Activated CD4-positive, alpha-beta memory T cell treated with anti-CD3 and anti-CD28 coated beads, Interleukin-2, amount 10 ng/mL, durations not matched to agents 7 days and 5 days (primary cell): ENCODE data around the gene NHERF2. TPM values are rescaled to one million over a fixed set of nuclear protein-coding genes. Genes with fewer than 3 reads are reported as not detected.

Source experiments
- CTCF ChIA-PET: fragments of 350-600 bp; sonication (Branson Sonifier 250); formaldehyde crosslinking; loops from one replicate; lab custom pipeline; 2021; ENCODE audit warnings: antibody characterized with exemption, inconsistent platforms; lab: Charles Lee
- POLR2A ChIA-PET: fragments of 350-600 bp; sonication (Branson Sonifier 250); formaldehyde crosslinking; loops from one replicate; lab custom pipeline; 2021; ENCODE audit warnings: antibody characterized with exemption; lab: Charles Lee
- DNase-seq: peaks from one replicate; pipeline ENCODE4 v3.0.0-alpha.2; 2020
- H3K27ac Mint-ChIP-seq: one replicate; pipeline ENCODE4 v1.8.0; 2021; ENCODE audit warnings: mild to moderate bottlenecking, mixed read lengths
- H3K27me3 Mint-ChIP-seq: one replicate; pipeline ENCODE4 v1.8.0; 2021; ENCODE audit warnings: mixed read lengths
- H3K36me3 Mint-ChIP-seq: one replicate; pipeline ENCODE4 v1.8.0; 2021; ENCODE audit warnings: low read depth, mixed read lengths
- H3K4me1 Mint-ChIP-seq: one replicate; pipeline ENCODE4 v1.8.0; 2021; ENCODE audit warnings: mixed read lengths
- H3K4me3 Mint-ChIP-seq: one replicate; pipeline ENCODE4 v1.8.0; 2021; ENCODE audit warnings: mild to moderate bottlenecking, mixed read lengths
- H3K9me3 Mint-ChIP-seq: one replicate; pipeline ENCODE4 v1.8.0; 2021; ENCODE audit warnings: mixed read lengths
- total RNA-seq, 2 experiments: library from RNA; stranded (reverse); gene quantifications; one replicate each; pipeline ENCODE4 v1.2.3, GENCODE V29; 2021

The NHERF2 gene
- total RNA-seq, 2 experiments from 2014 or later = 0.85 to 0.96 TPM

DNA sequence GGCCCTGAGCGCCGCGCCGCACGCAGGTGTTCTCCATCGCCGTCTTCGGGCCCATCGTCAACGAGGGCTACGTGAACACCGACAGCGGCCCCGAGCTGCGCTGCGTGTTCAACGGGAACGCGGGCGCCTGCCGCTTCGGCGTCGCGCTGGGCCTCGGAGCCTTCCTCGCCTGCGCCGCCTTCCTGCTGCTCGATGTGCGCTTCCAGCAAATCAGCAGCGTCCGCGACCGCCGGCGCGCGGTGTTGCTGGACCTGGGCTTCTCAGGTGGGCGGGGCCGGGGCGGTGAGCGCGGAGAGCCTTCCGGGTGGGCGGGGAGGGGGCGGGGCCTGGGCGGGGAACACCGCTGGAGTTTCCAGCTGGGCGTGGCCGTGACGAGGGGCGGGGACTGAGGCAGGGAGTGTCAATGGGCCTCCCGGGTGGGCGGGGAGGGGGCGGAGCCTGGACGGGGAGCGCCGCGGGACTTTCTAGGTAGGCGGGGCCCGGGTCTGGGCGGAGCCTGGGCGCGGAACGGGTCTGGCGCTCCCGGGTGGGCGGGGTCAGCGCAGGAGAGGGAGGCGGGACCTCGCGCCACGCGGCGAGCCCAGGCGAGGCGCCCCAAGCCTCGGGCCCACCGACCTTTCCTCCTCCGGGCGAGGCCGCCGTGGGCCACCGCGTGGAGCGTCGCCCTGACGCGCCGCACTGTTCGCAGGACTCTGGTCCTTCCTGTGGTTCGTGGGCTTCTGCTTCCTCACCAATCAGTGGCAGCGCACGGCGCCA, 34.6 kb upstream of the NHERF2 start:
- Mint-ChIP-seq H3K4me1 (peaks cover 37% of the 10 kb centered on the region), H3K27me3 (peaks cover 14% of the 10 kb centered on the region), H3K4me3 (peak overlapping the region; percentile 73), H3K36me3 (peaks cover 12% of the 10 kb centered on the region), H3K9me3 (no peaks in the 10 kb centered on the region), H3K27ac (peak overlapping the region; percentile 35)
- peak; percentile 98 for DNase-seq
- POLR2A ChIA-PET = interaction anchor here (1.0 to 5.6 kb wide), 9 partner anchors 8 to 222 kb away, joined by 3 to 56 read pairs (median 15); partner anchors contain the start of genes GFER, NOXO1, PGP and RPS2
- CTCF ChIA-PET = interaction anchor here (1.5 to 3.8 kb wide), 2 partner anchors 12 to 163 kb away, joined by 3 to 36 read pairs; partner anchors contain the start of gene TRAF7

DNA sequence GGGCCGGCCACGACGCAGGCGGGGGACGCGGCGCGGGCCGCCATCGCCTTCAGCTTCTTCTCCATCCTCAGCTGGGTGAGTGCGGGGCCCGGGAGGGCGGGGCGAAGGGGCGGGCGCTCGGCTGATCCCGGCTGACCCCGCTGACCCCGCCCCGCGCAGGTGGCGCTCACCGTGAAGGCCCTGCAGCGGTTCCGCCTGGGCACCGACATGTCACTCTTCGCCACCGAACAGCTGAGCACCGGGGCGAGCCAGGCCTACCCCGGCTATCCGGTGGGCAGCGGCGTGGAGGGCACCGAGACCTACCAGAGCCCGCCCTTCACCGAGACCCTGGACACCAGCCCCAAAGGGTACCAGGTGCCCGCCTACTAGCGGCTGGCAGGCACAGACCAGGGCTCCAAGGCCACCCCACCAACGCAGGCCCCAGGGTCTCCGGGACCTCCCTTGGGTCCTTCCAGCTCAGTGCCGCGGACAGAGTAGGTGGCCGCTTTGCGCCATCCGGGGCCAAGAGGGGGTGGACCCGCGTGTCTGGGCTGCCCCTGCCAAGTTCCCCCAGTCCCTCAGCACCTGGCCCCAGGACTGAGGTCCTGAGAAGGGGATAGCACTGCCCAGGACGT, 33.9 kb upstream of the NHERF2 start:
- H3K27ac Mint-ChIP-seq = no peak overlapping the region
- ChIA-PET CTCF (interaction anchor here (1.5 to 3.8 kb wide), 2 partner anchors 12 to 163 kb away, joined by 3 to 36 read pairs; partner anchors contain the start of gene TRAF7), POLR2A (interaction anchor here (1.0 to 5.6 kb wide), 8 partner anchors 9 to 162 kb away, joined by 3 to 56 read pairs (median 16); partner anchors contain the start of genes GFER, NOXO1, RPS2 and TBL3)
- no peaks in the 10 kb centered on the region for H3K9me3 Mint-ChIP-seq
- H3K27me3 Mint-ChIP-seq = peaks cover 14% of the 10 kb centered on the region
- H3K4me3 Mint-ChIP-seq = no peak overlapping the region
- H3K36me3 Mint-ChIP-seq = peaks cover 16% of the 10 kb centered on the region
- peaks cover 37% of the 10 kb centered on the region for H3K4me1 Mint-ChIP-seq
- no peak for DNase-seq

DNA sequence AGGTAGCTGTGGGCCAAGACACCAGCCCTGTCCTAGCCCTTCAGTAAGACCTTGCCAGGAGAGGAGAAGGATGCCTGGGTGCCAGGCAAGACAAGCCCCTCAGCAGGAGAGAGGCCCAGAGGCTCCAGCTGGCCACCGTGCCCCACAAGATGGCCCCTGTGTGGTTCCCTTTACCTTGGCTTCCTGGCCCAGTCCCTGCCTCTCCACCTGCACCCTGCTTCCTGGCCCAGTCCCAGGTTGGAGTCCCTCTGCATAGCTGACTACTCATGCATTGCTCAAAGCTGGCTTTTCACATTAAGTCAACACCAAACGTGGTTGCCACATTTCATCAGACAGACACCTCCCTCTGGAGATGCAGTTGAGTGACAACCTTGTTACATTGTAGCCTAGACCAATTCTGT, 33.0 kb upstream of the NHERF2 start:
- DNase-seq = no peak
- ChIA-PET CTCF (interaction anchor here (3.8 kb wide), 1 partner anchor 11 kb away, joined by 36 read pairs; no protein-coding TSS in a partner anchor), POLR2A (interaction anchor here (4.6 to 5.6 kb wide), 4 partner anchors 11 to 161 kb away, joined by 16 to 56 read pairs (median 24); partner anchors contain the start of genes RPS2, TBL3 and TRAF7)
- H3K27me3 Mint-ChIP-seq = peaks cover 8% of the 10 kb centered on the region
- H3K36me3 Mint-ChIP-seq = peaks cover 19% of the 10 kb centered on the region
- no peak overlapping the region for H3K4me3 Mint-ChIP-seq
- H3K4me1 Mint-ChIP-seq = peaks cover 34% of the 10 kb centered on the region
- H3K9me3 Mint-ChIP-seq = no peaks in the 10 kb centered on the region
- H3K27ac Mint-ChIP-seq = no peak overlapping the region

DNA sequence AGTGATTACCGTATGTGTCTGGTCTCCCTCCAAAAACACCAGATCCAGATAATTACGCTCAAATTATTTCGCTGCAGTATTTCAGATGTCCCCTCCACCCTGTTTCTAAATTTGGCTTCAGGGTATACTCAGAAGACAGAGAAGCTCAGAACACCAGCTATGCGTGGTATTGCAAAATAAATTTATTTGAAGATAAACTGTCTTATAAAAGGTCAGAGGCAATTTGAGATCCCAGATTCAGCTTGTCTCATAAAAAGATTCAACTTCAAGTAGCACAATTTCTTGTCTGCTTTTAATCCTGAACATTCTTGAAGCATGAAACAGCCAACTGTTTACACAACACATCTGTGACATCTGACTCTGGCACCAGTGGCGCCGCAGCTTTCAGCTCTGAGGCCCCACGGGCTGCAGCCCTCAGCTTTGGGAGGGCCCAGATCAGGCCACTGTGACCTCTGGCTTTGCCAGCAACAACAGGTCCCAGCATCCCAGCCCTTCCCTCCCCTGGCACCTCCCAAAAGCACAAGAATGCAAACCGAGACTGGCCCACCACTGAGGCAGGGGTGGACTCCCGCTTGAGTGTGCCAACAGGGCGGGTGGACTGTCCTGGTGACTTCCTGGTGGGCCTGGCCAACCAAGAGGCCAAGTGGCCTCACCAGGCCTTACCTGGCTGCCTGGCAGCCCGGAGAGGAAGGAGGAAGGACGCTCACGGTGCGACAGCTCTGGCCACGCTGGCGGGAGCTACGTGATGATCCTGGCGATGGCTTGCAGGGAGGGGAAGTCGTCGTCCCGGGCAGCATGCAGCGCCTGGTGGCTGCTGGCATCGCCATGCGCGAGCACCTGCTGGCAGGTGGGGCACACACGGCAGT, 29.0 kb upstream of the NHERF2 start:
- no peak overlapping the region for H3K27ac Mint-ChIP-seq
- DNase-seq = no peak
- ChIA-PET CTCF (interaction anchor here (1.1 kb wide), 1 partner anchor 25 kb away, joined by 4 read pairs; no protein-coding TSS in a partner anchor), POLR2A (interaction anchor here (1.0 to 1.1 kb wide), 2 partner anchors 10 to 157 kb away, joined by 3 read pairs; no protein-coding TSS in a partner anchor)
- no peaks in the 10 kb centered on the region for H3K27me3 Mint-ChIP-seq
- H3K9me3 Mint-ChIP-seq = no peaks in the 10 kb centered on the region
- H3K4me3 Mint-ChIP-seq = no peak overlapping the region
- peaks cover 11% of the 10 kb centered on the region for H3K4me1 Mint-ChIP-seq
- H3K36me3 Mint-ChIP-seq = peaks cover 34% of the 10 kb centered on the region

- ChIA-PET CTCF (interaction anchor here (1.1 kb wide), 1 partner anchor 24 kb away, joined by 4 read pairs; no protein-coding TSS in a partner anchor), POLR2A (interaction anchor here (1.0 to 1.1 kb wide), 2 partner anchors 10 to 156 kb away, joined by 3 read pairs; no protein-coding TSS in a partner anchor)
Observed at GRCh38 chr16:1998360-1998835, 28.3 kb upstream of the NHERF2 start.

GRCh38 chr16:1998852-1999801, 27.6 kb upstream of the NHERF2 start:
- peaks cover 6% of the 10 kb centered on the region for H3K4me1 Mint-ChIP-seq
- ChIA-PET CTCF (no interaction called here), POLR2A (interaction anchor here (1.0 to 1.4 kb wide), 4 partner anchors 9 to 155 kb away, joined by 3 to 4 read pairs (median 4); no protein-coding TSS in a partner anchor)
- H3K27me3 Mint-ChIP-seq = no peaks in the 10 kb centered on the region
- DNase-seq = no peak
- no peak overlapping the region for H3K27ac Mint-ChIP-seq
- no peak overlapping the region for H3K4me3 Mint-ChIP-seq
- no peaks in the 10 kb centered on the region for H3K9me3 Mint-ChIP-seq
- H3K36me3 Mint-ChIP-seq = peaks cover 34% of the 10 kb centered on the region

More at GRCh38 chr16:1998360-1998835, 28.3 kb upstream of the NHERF2 start:
- Mint-ChIP-seq H3K4me3 (no peak overlapping the region), H3K27ac (no peak overlapping the region), H3K4me1 (peaks cover 8% of the 10 kb centered on the region), H3K9me3 (no peaks in the 10 kb centered on the region), H3K36me3 (peaks cover 34% of the 10 kb centered on the region), H3K27me3 (no peaks in the 10 kb centered on the region)
- no peak for DNase-seq

GRCh38 chr16:1999866-2000514, 26.7 kb upstream of the NHERF2 start:
- no peaks in the 10 kb centered on the region for H3K9me3 Mint-ChIP-seq
- no peaks in the 10 kb centered on the region for H3K27me3 Mint-ChIP-seq
- no peak overlapping the region for H3K4me3 Mint-ChIP-seq
- peaks cover 34% of the 10 kb centered on the region for H3K36me3 Mint-ChIP-seq
- no peak for DNase-seq
- no peak overlapping the region for H3K27ac Mint-ChIP-seq
- POLR2A ChIA-PET = interaction anchor here (1.1 to 1.4 kb wide), 2 partner anchors 9 to 10 kb away, joined by 4 read pairs; no protein-coding TSS in a partner anchor
- CTCF ChIA-PET = no interaction called here
- peaks cover 12% of the 10 kb centered on the region for H3K4me1 Mint-ChIP-seq

DNA sequence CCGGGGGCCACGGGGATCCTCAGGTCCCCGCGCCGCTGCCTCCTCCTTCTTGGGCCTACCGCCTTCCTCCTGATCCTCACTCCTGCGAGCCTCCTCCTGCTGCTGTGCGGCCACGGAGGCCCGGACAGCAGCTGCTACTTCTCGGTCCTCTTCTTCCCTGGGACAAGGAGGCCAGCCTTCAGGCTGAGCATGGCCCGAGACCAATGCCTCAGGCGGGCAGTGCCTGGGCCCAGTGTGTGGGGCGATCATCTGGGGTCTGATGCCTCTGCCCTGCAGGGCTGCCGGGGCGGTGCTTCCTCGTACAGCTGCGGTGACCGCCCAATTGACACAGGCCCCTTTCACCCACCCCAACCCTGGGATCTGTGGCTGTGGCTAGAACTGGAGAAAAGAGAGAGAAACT, 25.7 kb upstream of the NHERF2 start:
- no peak overlapping the region for H3K4me3 Mint-ChIP-seq
- no peaks in the 10 kb centered on the region for H3K27me3 Mint-ChIP-seq
- CTCF ChIA-PET = interaction anchor here (1.3 kb wide), 1 partner anchor 139 kb away, joined by 3 read pairs; no protein-coding TSS in a partner anchor
- peaks cover 17% of the 10 kb centered on the region for H3K4me1 Mint-ChIP-seq
- no peak overlapping the region for H3K27ac Mint-ChIP-seq
- no peak for DNase-seq
- H3K36me3 Mint-ChIP-seq = peaks cover 29% of the 10 kb centered on the region
- H3K9me3 Mint-ChIP-seq = no peaks in the 10 kb centered on the region
- POLR2A ChIA-PET = interaction anchor here (1.4 to 1.5 kb wide), 2 partner anchors 8 to 22 kb away, joined by 4 read pairs; no protein-coding TSS in a partner anchor

GRCh38 chr16:2001456-2002355, 25.0 kb upstream of the NHERF2 start:
- Mint-ChIP-seq H3K27ac (no peak overlapping the region), H3K4me3 (no peak overlapping the region), H3K27me3 (no peaks in the 10 kb centered on the region), H3K36me3 (peaks cover 28% of the 10 kb centered on the region), H3K9me3 (no peaks in the 10 kb centered on the region), H3K4me1 (peaks cover 23% of the 10 kb centered on the region)
- CTCF ChIA-PET = interaction anchor here (0.6 to 1.3 kb wide), 2 partner anchors 103 to 139 kb away, joined by 3 to 4 read pairs; no protein-coding TSS in a partner anchor
- no peak for DNase-seq
- POLR2A ChIA-PET = interaction anchor here (1.5 kb wide), 1 partner anchor 21 kb away, joined by 4 read pairs; no protein-coding TSS in a partner anchor
